ENCODE results near the gene REELD1. TPM values are rescaled to one million over a fixed set of nuclear protein-coding genes. Genes with fewer than 3 reads are reported as not detected.

Gene REELD1
- total and polyA plus RNA-seq, 9 of the 15 experiments (the other 6 are each of a cell fraction or from before 2014, with no cell fraction given): not detected

GRCh38 chr4:146176891-146177290, 37.4 kb upstream of the REELD1 start:
- ChIA-PET POLR2A (no interaction called here), CTCF (ENCODE audit: low intra/inter-chr PET ratio) (no interaction called here)
- Histone ChIP-seq H3K9me3 (replicated peaks; ENCODE audit: control insufficient read depth, insufficient read depth, low read depth, low read length) (no peaks in the 10 kb centered on the region), H3K9ac (ENCODE audit: insufficient read depth in 1 of 2, low read depth in 2 of 2, low read length in 2 of 2) (0 out of 4 replicates have a peak overlapping the region, but pooled peaks of 1 of the 2 experiments have one; percentile 4), H4K20me1 (replicated peaks; ENCODE audit: control insufficient read depth, insufficient read depth, low read length) (no peaks in the 10 kb centered on the region; the same call in 1 of the 2 replicates), H3K4me2 (ENCODE audit: insufficient read depth, low read length) (peak overlapping the region; percentile 88), H3K9me1 (ENCODE audit: control insufficient read depth, insufficient read depth, low read length) (no peaks in the 10 kb centered on the region), H3K4me3 (peak overlapping the region; percentile 99; the same call in 1 of the 2 replicates), H3K27ac (ENCODE audit: extremely low read depth, low read depth, low read length) (no peak overlapping the region), H3K27me3 (ENCODE audit: control insufficient read depth in 2 of 2, insufficient read depth in 2 of 2, low read length in 2 of 2) (no peaks in the 10 kb centered on the region), H2AFZ (ENCODE audit: low read depth, low read length) (no peak overlapping the region), H3K36me3 (ENCODE audit: control insufficient read depth, insufficient read depth, low read length) (peaks cover 16% of the 10 kb centered on the region), H3K79me2 (ENCODE audit: control insufficient read depth, insufficient read depth, low read length) (peaks cover 51% of the 10 kb centered on the region), H3K4me1 (replicated peaks in 1 of 2; ENCODE audit: control insufficient read depth in 2 of 2, insufficient read depth in 2 of 2, low read length in 2 of 2) (peaks cover 4 to 12% of the 10 kb centered on the region in 2 experiments; a peak in 3 of 5 replicates)
- in situ Hi-C loops (cut with MboI): no loop called here
- BruUV-seq (replicated peaks): no TSS peak
- intact Hi-C loops (cut with micrococcal nuclease): no loop called here
- ATAC-seq: no peak
- DNase-seq (ENCODE audit: extremely low read depth in 1 of 4, low spot score in 3 of 4): no peak
- TF ChIP-seq MAFK (IDR thresholded peaks at IDR 0.05; ENCODE audit: low read length) (no peak), OTX1 (CRISPR knock-in tag; IDR thresholded peaks at IDR 0.05) (no peak), ZBTB9 (CRISPR knock-in tag; IDR thresholded peaks at IDR 0.05) (no peak), SRSF9 (IDR thresholded peaks at IDR 0.05; ENCODE audit: borderline replicate concordance, low read depth, low read length) (no peak), YBX1 (IDR thresholded peaks at IDR 0.05) (no peak), HBP1 (CRISPR knock-in tag; IDR thresholded peaks at IDR 0.05) (no peak), NFIX (CRISPR knock-in tag; IDR thresholded peaks at IDR 0.05; ENCODE audit: low read depth) (no peak), MYBL2 (IDR thresholded peaks at IDR 0.05; ENCODE audit: low read depth) (no peak), MYBL2 (CRISPR knock-in tag; IDR thresholded peaks at IDR 0.05; ENCODE audit: borderline replicate concordance) (no peak), ZNF41 (CRISPR knock-in tag; conservative IDR thresholded peaks at IDR 0.05) (no peak), ZNF146 (CRISPR knock-in tag; IDR thresholded peaks at IDR 0.05; ENCODE audit: unreplicated experiment) (no peak)
- 61% methylated on average over 2 of the region's 2 CpGs for WGBS (ENCODE audit: insufficient coverage, low coverage, missing lambda C conversion rate)
- no peak for FAIRE-seq

All from K562 (cell line).